Mononuclear cell (primary cell): ENCODE results near the gene NPAS3. TPM values are rescaled to one million over a fixed set of nuclear protein-coding genes. Genes with fewer than 3 reads are reported as not detected.

Experiments used
- H3K27me3 ChIP-seq: 2 replicates; pipeline ENCODE4 v1.6.0; 2011; ENCODE audit warnings: low read length, control low read depth; ENCODE audit not compliant: insufficient read depth
- H3K4me1 ChIP-seq: 2 replicates; pipeline ENCODE4 v1.5.1; 2011; ENCODE audit warnings: mild to moderate bottlenecking, low read length, control low read depth; ENCODE audit not compliant: insufficient read depth
- H3K4me3 ChIP-seq: 2 replicates; pipeline ENCODE4 v1.5.1; 2011; ENCODE audit warnings: mild to moderate bottlenecking, low read length, moderate library complexity
- H3K9me3 ChIP-seq: 2 replicates; pipeline ENCODE4 v1.5.1; 2011; ENCODE audit warnings: low read depth, mild to moderate bottlenecking, control low read depth, low read length
- total RNA-seq: library from RNA; depleted of rRNA; stranded (reverse); fragments of >200 nt; gene quantifications from one replicate; pipeline ENCODE4 v1.2.3, GENCODE V29; 2012

The NPAS3 gene
- total RNA-seq, 1 donor = not detected

- H3K9me3 ChIP-seq = no peaks in the 10 kb centered on the region
- H3K4me3 ChIP-seq = no peak overlapping the region
- no peaks in the 10 kb centered on the region for H3K4me1 ChIP-seq
- no peaks in the 10 kb centered on the region for H3K27me3 ChIP-seq
Measured at GRCh38 chr14:33249233-33249820, 310.6 kb downstream of the NPAS3 start.

DNA sequence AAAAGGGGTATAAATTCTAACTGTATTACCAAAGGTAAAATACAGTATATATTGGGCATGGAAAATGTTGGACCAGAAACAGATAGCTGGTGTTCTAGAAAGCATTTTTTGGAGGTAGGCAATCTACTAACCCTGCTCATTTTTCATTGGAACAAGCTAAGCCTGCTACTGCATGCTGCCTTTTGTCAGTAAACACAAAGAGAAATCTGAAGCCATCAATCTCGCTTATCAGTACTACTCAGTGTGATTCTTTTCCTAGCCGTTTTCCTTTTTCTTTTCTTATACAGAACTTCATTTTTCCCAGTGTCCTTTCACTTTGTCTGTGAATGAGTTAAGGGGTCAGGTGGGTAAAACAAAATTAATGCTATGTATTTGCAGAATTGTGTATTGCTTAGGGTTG, 312.3 kb downstream of the NPAS3 start:
- Histone ChIP-seq H3K4me1 (no peaks in the 10 kb centered on the region), H3K9me3 (no peaks in the 10 kb centered on the region), H3K27me3 (no peaks in the 10 kb centered on the region), H3K4me3 (no peak overlapping the region)

DNA sequence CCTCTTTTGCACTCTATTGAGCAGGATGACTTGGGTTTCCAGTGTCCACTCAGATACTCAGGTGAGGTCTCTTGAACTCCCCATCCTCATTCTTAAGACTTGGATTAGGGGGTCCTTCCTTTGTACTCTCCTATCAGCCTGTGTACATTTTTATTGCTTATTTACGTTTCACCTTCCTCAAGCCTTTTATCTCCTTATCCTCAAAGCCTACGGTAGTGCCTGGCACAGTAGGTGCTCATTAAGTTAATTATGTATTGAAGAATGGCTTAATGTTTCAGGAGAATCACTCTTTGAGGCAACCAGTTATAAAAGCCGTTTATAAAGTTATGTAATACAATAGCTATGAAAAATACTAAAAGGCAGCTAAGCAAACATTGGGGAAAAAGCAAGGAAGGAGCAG, 315.7 kb downstream of the NPAS3 start:
- no peaks in the 10 kb centered on the region for H3K4me1 ChIP-seq
- no peak overlapping the region for H3K4me3 ChIP-seq
- no peaks in the 10 kb centered on the region for H3K9me3 ChIP-seq
- H3K27me3 ChIP-seq = no peaks in the 10 kb centered on the region

DNA sequence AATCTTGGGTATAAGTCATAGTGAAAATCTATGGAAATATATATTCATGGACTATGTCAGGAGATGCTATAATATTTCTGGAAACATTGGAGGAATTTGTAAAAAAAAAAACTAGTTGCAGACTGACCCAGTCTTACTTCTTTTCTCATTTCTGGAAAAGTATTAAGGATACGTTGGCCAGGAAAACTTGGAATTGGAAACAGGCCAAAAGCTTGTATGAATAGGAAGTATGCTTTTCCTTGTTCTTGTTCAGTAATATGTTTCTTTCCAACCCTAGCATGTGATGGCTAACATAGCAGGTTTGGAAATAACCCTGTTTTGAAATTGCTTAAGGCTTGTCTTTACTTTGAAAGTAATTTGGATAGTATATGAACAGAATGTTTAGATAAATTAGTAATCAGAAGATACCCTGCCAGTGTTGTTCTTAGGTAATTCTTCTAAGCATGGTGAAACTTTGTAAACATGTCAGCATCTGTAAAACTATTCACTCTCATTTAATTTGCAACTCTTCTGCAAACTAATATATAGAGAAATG, 316.2 kb downstream of the NPAS3 start:
- H3K4me3 ChIP-seq = no peak overlapping the region
- no peaks in the 10 kb centered on the region for H3K9me3 ChIP-seq
- no peaks in the 10 kb centered on the region for H3K4me1 ChIP-seq
- no peaks in the 10 kb centered on the region for H3K27me3 ChIP-seq

GRCh38 chr14:33257796-33258195, 319.1 kb downstream of the NPAS3 start:
- H3K9me3 ChIP-seq = no peaks in the 10 kb centered on the region
- H3K4me1 ChIP-seq = no peaks in the 10 kb centered on the region
- no peaks in the 10 kb centered on the region for H3K27me3 ChIP-seq
- H3K4me3 ChIP-seq = no peak overlapping the region

DNA sequence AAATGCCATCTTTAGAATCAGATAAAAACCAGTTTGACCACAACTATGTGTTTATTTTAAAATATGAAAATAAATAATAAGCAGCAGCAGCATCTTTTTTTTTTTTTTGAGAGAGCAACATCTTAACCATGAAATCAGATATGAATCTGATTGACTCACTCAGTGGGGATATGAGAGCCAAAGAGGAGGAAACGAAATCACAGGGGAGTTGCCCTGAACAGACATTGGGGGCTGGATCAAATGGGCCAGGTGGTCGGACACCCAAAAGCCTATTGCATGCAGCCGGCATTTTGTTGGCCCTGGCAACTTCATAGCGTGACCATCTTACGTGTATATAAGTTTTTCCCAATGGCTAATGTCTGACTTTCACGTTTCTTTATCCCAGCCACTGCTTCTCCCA, 321.1 kb downstream of the NPAS3 start:
- Histone ChIP-seq H3K9me3 (no peaks in the 10 kb centered on the region), H3K27me3 (no peaks in the 10 kb centered on the region), H3K4me3 (no peak overlapping the region), H3K4me1 (no peaks in the 10 kb centered on the region)

DNA sequence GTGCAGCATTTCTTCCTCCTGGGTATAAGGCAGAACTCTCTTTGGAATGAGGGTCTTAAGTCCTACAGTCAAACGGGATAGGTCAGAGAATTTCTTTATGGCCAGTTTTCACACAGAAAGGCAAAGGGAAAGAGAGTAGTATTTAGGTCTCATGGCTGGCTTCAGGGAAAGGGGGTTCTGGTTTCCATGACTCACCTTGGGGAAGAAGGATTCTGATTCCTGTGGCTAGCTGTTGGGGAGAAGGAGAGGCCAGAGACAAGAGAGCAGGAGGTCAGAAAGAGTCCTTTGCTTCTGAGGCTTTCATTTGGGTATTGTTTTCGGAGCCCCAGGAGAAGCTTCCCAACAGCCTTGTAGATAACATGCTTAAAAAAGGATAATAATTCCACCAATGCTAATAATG, 332.5 kb downstream of the NPAS3 start:
- H3K9me3 ChIP-seq = no peaks in the 10 kb centered on the region
- no peak overlapping the region for H3K4me3 ChIP-seq
- no peaks in the 10 kb centered on the region for H3K4me1 ChIP-seq
- H3K27me3 ChIP-seq = no peaks in the 10 kb centered on the region

DNA sequence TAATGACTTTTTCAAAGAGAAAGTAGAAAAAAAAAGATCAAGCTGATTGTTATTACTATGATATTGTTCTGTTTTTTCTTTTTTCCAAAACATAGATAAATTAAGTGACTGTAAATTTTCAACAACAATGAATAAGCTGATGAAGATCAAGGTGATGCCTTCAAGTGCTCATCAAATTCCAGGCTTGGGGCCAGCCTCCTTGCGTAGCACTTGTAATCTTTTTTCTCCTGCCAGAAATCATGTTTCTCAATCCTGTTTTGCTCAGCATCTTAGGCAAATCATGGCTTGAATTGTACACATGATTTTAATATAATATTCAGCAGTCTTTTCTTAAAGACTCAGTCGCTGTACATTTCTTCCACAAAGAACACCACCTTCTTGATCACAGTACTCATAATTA, 333.2 kb downstream of the NPAS3 start:
- Histone ChIP-seq H3K27me3 (no peaks in the 10 kb centered on the region), H3K9me3 (no peaks in the 10 kb centered on the region), H3K4me1 (no peaks in the 10 kb centered on the region), H3K4me3 (no peak overlapping the region)

GRCh38 chr14:33273978-33274377, 335.3 kb downstream of the NPAS3 start:
- Histone ChIP-seq H3K4me3 (no peak overlapping the region), H3K4me1 (no peaks in the 10 kb centered on the region), H3K9me3 (no peaks in the 10 kb centered on the region), H3K27me3 (no peaks in the 10 kb centered on the region)

DNA sequence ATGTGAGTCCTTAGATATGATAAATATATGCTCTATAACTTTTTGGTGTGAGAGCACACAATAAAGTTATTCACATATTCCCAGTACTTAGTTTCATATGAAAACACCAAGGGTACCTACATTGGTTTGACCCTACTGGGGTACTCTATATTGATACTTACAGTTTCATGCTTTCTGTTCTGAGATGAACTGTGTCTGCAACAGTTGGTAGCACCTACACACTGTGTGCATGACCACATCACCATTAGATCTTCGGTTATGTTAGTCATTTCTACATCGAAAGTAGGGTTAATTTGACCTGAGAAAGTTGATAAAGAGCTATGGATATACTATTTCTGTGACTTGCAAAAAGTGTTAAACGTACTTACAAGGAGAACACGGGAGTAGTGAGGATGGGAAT, 337.2 kb downstream of the NPAS3 start:
- Histone ChIP-seq H3K9me3 (no peaks in the 10 kb centered on the region), H3K27me3 (no peaks in the 10 kb centered on the region), H3K4me3 (no peak overlapping the region), H3K4me1 (no peaks in the 10 kb centered on the region)

DNA sequence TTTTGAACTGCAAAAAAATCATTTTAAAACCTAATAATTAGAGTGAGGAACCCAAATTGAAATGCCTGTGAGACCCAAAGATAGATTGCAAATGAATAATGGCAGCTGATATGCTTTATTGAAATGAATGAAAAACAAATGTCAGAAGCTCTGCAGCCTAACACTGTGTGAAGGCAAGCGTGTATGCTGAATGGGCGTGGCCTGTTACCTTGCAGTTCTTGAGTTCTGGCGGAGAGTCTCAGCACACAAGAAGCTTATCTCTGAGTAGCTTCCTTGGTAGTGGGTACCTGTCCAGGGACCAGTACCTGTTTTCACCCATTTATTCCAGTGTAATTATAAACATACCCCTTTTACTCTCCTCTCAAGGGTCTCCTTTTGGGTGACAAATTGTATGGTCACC, 341.2 kb downstream of the NPAS3 start:
- Histone ChIP-seq H3K27me3 (no peaks in the 10 kb centered on the region), H3K9me3 (no peaks in the 10 kb centered on the region), H3K4me1 (no peaks in the 10 kb centered on the region), H3K4me3 (no peak overlapping the region)

- no peaks in the 10 kb centered on the region for H3K4me1 ChIP-seq
- H3K9me3 ChIP-seq = no peaks in the 10 kb centered on the region
- H3K4me3 ChIP-seq = no peak overlapping the region
- no peaks in the 10 kb centered on the region for H3K27me3 ChIP-seq
Measured at GRCh38 chr14:33280646-33281045, 342.0 kb downstream of the NPAS3 start.

- no peaks in the 10 kb centered on the region for H3K9me3 ChIP-seq
- no peaks in the 10 kb centered on the region for H3K27me3 ChIP-seq
- H3K4me1 ChIP-seq = no peaks in the 10 kb centered on the region
- H3K4me3 ChIP-seq = no peak overlapping the region
Measured at GRCh38 chr14:33282331-33283230, 343.9 kb downstream of the NPAS3 start.

DNA sequence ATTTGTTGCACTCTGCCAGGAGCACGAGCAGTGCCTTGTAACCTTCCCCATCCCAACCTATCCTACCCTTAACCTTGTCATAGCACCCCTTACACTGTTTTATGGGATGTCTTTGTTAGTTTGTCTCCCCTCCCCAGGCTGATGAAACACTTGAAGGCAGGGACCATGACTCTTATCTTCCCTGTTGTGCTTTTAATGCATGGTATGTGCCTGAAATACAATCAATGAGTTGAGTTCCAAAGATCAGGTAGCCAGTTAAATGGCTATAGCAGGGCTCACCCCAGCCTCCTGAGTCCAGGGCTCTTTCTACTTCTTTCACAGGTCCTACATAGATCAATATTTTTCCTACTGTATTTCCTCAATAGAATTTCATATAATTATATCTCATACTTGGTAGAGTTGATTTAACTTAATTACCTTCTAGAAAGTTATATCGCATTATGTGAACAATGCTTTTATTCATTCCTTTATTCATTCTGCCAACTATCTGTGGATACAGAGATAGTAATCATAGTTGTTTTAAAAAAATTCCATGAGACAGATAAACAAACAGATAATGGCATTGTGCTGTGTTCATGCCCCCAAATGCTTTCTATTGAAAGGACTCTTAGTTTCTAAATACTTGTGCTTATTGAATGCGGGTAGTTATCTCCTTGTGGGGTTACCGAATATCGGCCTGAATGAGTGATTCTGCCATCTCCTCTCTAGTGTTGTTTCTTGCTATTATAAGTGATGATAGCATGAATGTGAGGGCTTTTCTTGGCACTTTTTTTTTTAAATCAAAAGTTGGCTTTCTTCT, 347.4 kb downstream of the NPAS3 start:
- Histone ChIP-seq H3K9me3 (no peaks in the 10 kb centered on the region), H3K27me3 (no peaks in the 10 kb centered on the region), H3K4me1 (no peaks in the 10 kb centered on the region), H3K4me3 (no peak overlapping the region)

GRCh38 chr14:33287189-33287588, 348.5 kb downstream of the NPAS3 start:
- Histone ChIP-seq H3K27me3 (no peaks in the 10 kb centered on the region), H3K4me1 (no peaks in the 10 kb centered on the region), H3K9me3 (no peaks in the 10 kb centered on the region), H3K4me3 (no peak overlapping the region)
